Gastrocnemius medialis (tissue), 4 donors: ENCODE data around the gene TEKTIP1.

Experiments
- CTCF ChIP-seq, 5 experiments: fragments of 450-650 bp in 3 of 5; fragments of 200-600 bp in 2 of 5; sonication (generic) in 2 of 5; IDR thresholded peaks in 4 of 5; conservative IDR thresholded peaks in 1 of 5; 1 replicate in 4 of 5; 2 replicates in 1 of 5; pipeline ENCODE4 v1.5.1; 2016 to 2019; ENCODE audit warnings: antibody characterized with exemption in 5 of 5, mild to moderate bottlenecking in 3 of 5, moderate library complexity in 3 of 5
- POLR2A ChIP-seq, 2 donors: fragments of 450-650 bp; IDR thresholded peaks; one replicate each; pipeline ENCODE4 v1.6.1; 2017; ENCODE audit warnings: antibody characterized with exemption in 2 of 2, mild to moderate bottlenecking in 2 of 2, moderate library complexity in 2 of 2

- no peak for TF ChIP-seq CTCF (IDR thresholded peaks at IDR 0.05 in 4 of 5, conservative IDR thresholded peaks at IDR 0.05 in 1 of 5)
- no peak for TF ChIP-seq POLR2A (IDR thresholded peaks at IDR 0.05)
Observed at GRCh38 chr19:3543150-3544057, 4.4 kb downstream of the TEKTIP1 start.
